Vagina (tissue), 2 donors: Measurements from ENCODE around the gene SCN3A. TPM values are rescaled to one million over a fixed set of nuclear protein-coding genes. Genes with fewer than 3 reads are reported as not detected.

Source experiments
- DNase-seq, 2 donors: peaks; one replicate each; pipeline ENCODE4 v3.0.0-alpha.2; 2017; ENCODE audit errors: extremely low spot score in 2 of 2
- H3K27ac ChIP-seq: fragments of 200-600 bp; sonication (generic); one replicate; pipeline ENCODE4 v1.5.1; 2019
- H3K27me3 ChIP-seq: fragments of 200-600 bp; sonication (generic); one replicate; pipeline ENCODE4 v1.5.1; 2019
- H3K36me3 ChIP-seq, 2 donors: fragments of 200-600 bp; sonication (generic); one replicate each; pipeline ENCODE4 v1.5.1; 2017 to 2019
- H3K4me1 ChIP-seq: fragments of 200-600 bp; sonication (generic); one replicate; pipeline ENCODE4 v1.5.1; 2019
- H3K4me3 ChIP-seq, 2 donors: fragments of 200-600 bp; sonication (generic); 1 replicate in 1 of 2; 2 replicates in 1 of 2; pipeline ENCODE4 v1.5.1; 2016 to 2019
- H3K9me3 ChIP-seq: fragments of 200-600 bp; sonication (generic); one replicate; pipeline ENCODE4 v1.5.1; 2019
- POLR2A ChIP-seq, 2 donors: fragments of 450-650 bp; IDR thresholded peaks; one replicate each; pipeline ENCODE4 v1.6.1; 2017; ENCODE audit warnings: antibody characterized with exemption in 2 of 2, mild to moderate bottlenecking in 2 of 2, moderate library complexity in 2 of 2
- POLR2AphosphoS5 ChIP-seq, 2 donors: sonication (generic); formaldehyde crosslinking; IDR thresholded peaks; one replicate each; pipeline ENCODE4 v1.9.0; 2017; ENCODE audit warnings: antibody characterized with exemption in 2 of 2, mild to moderate bottlenecking in 2 of 2, low read depth in 1 of 2; ENCODE audit not compliant: insufficient read depth in 1 of 2
- intact Hi-C: fragments of 100-400 bp; cut with DNase I; formaldehyde crosslinking; loops from one replicate; pipeline ENCODE4 v1.15.1; 2023
- total RNA-seq: library from RNA; depleted of rRNA; stranded (reverse); fragments of >200 nt; gene quantifications from one replicate; pipeline ENCODE4 v1.2.3, GENCODE V29; 2016
- TF ChIP-seq, protein P1 (sequence below), 3 experiments: fragments of 450-650 bp in 2 of 3; fragments of 200-600 bp in 1 of 3; sonication (generic) in 1 of 3; IDR thresholded peaks; one replicate each; pipeline ENCODE4 v1.5.1; 2017 to 2019; ENCODE audit warnings: antibody characterized with exemption in 3 of 3, mild to moderate bottlenecking in 2 of 3, moderate library complexity in 2 of 3

SCN3A gene
- total RNA-seq, 1 donor from 2014 or later: 2.0 TPM

DNA sequence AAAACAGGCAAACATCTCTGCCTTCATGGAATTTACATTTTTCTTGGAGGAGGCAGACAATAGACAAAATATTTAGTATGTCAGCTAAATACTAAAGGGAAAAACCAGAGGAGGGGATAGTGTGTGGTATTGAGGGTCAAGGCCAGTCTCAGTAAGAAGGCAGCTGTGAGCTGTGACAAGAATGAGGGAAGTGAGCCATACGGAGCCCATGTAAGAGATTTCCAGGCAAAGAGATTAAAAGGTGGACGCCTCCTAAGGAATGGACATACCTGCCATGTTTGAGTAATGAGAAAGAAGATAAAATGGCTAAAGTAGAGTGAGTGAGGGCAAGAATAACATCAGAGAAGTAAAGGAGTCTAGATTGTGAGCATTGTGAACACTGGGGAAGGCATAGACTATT, 33.2 kb upstream of the SCN3A start:
- Histone ChIP-seq H3K9me3 (no peaks in the 10 kb centered on the region), H3K4me3 (no peak overlapping the region), H3K27ac (no peak overlapping the region), H3K27me3 (no peaks in the 10 kb centered on the region), H3K36me3 (no peaks in the 10 kb centered on the region), H3K4me1 (no peaks in the 10 kb centered on the region)
- DNase-seq: no peak
- intact Hi-C loops: no loop called here
- no peak for TF ChIP-seq POLR2AphosphoS5 (IDR thresholded peaks at IDR 0.05; ENCODE audit: insufficient read depth in 1 of 2, low read depth in 1 of 2)
- no peak for TF ChIP-seq POLR2A (IDR thresholded peaks at IDR 0.05)
- TF ChIP-seq, protein P1, sequence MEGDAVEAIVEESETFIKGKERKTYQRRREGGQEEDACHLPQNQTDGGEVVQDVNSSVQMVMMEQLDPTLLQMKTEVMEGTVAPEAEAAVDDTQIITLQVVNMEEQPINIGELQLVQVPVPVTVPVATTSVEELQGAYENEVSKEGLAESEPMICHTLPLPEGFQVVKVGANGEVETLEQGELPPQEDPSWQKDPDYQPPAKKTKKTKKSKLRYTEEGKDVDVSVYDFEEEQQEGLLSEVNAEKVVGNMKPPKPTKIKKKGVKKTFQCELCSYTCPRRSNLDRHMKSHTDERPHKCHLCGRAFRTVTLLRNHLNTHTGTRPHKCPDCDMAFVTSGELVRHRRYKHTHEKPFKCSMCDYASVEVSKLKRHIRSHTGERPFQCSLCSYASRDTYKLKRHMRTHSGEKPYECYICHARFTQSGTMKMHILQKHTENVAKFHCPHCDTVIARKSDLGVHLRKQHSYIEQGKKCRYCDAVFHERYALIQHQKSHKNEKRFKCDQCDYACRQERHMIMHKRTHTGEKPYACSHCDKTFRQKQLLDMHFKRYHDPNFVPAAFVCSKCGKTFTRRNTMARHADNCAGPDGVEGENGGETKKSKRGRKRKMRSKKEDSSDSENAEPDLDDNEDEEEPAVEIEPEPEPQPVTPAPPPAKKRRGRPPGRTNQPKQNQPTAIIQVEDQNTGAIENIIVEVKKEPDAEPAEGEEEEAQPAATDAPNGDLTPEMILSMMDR (IDR thresholded peaks at IDR 0.05): no peak

DNA sequence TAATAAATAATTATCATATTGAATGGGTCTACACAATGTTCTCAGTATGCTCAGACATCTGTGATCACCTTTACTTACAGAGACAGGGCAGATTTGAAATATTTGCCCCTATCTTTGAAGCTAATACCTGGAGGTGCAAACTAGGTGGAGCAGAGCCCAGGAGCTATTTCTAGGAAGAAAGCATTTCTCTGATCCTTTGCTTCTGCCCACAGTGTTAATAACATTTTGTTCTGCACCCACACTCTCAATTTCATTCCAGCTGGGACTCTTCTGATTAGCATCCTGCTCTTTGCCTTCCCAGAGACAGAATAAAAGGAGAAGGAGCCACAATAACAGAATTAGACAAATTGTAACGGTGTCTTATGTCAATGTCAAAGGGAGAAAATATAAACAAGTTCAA, 23.7 kb upstream of the SCN3A start:
- Histone ChIP-seq H3K36me3 (no peaks in the 10 kb centered on the region), H3K27me3 (no peaks in the 10 kb centered on the region), H3K9me3 (no peaks in the 10 kb centered on the region), H3K4me1 (no peaks in the 10 kb centered on the region), H3K27ac (no peak overlapping the region), H3K4me3 (no peak overlapping the region)
- intact Hi-C loops: no loop called here
- TF ChIP-seq POLR2A (IDR thresholded peaks at IDR 0.05) (no peak), POLR2AphosphoS5 (IDR thresholded peaks at IDR 0.05; ENCODE audit: insufficient read depth in 1 of 2, low read depth in 1 of 2) (no peak)
- TF ChIP-seq, protein P1 (IDR thresholded peaks at IDR 0.05): no peak
- no peak for DNase-seq

- H3K4me3 ChIP-seq: no peak overlapping the region
- H3K27ac ChIP-seq: no peak overlapping the region
- intact Hi-C loops: no loop called here
- H3K9me3 ChIP-seq: no peaks in the 10 kb centered on the region
- no peaks in the 10 kb centered on the region for H3K36me3 ChIP-seq
- no peaks in the 10 kb centered on the region for H3K4me1 ChIP-seq
- DNase-seq: no peak
- TF ChIP-seq POLR2AphosphoS5 (IDR thresholded peaks at IDR 0.05; ENCODE audit: insufficient read depth in 1 of 2, low read depth in 1 of 2) (no peak), POLR2A (IDR thresholded peaks at IDR 0.05) (no peak)
- TF ChIP-seq, protein P1 (IDR thresholded peaks at IDR 0.05): no peak
- H3K27me3 ChIP-seq: no peaks in the 10 kb centered on the region
Measured at GRCh38 chr2:165224941-165225340, 21.1 kb upstream of the SCN3A start.

DNA sequence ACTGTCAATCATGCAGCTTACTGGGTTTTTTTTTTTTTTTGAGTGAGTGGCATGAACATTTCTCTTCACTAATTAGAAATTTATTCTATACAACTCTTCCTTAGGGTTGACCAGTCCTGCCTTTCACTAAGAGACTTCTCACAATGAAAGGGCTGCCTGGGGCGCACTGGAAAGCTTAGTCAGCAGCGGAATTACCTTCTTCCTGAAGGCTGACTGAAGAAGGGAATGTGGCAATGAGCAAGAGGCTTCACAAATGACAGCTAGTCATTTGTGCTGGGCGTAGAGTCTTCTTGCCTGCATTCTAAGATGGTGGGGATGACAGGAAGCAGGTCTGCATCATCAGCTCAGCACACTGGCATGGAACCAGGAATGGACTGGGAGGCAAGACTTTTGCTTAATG, 15.6 kb upstream of the SCN3A start:
- intact Hi-C loops: no loop called here
- H3K36me3 ChIP-seq: no peaks in the 10 kb centered on the region
- H3K9me3 ChIP-seq: no peaks in the 10 kb centered on the region
- TF ChIP-seq POLR2A (IDR thresholded peaks at IDR 0.05) (no peak), POLR2AphosphoS5 (IDR thresholded peaks at IDR 0.05; ENCODE audit: insufficient read depth in 1 of 2, low read depth in 1 of 2) (no peak)
- TF ChIP-seq, protein P1 (IDR thresholded peaks at IDR 0.05): no peak
- no peak overlapping the region for H3K4me3 ChIP-seq
- H3K27me3 ChIP-seq: no peaks in the 10 kb centered on the region
- H3K4me1 ChIP-seq: no peaks in the 10 kb centered on the region
- H3K27ac ChIP-seq: no peak overlapping the region
- DNase-seq: no peak

- H3K9me3 ChIP-seq: no peaks in the 10 kb centered on the region
- intact Hi-C loops: no loop called here
- H3K4me1 ChIP-seq: no peaks in the 10 kb centered on the region
- no peaks in the 10 kb centered on the region for H3K36me3 ChIP-seq
- TF ChIP-seq POLR2AphosphoS5 (IDR thresholded peaks at IDR 0.05; ENCODE audit: insufficient read depth in 1 of 2, low read depth in 1 of 2) (no peak), POLR2A (IDR thresholded peaks at IDR 0.05) (no peak)
- TF ChIP-seq, protein P1 (IDR thresholded peaks at IDR 0.05): no peak
- H3K27ac ChIP-seq: no peak overlapping the region
- no peak for DNase-seq
- no peak overlapping the region for H3K4me3 ChIP-seq
- no peaks in the 10 kb centered on the region for H3K27me3 ChIP-seq
Measured at GRCh38 chr2:165214093-165214492, 10.2 kb upstream of the SCN3A start.
